ENCODE results near the gene MUC4.
"Not testable (repeated sequence)": the region's sequence is repeated elsewhere in the genome, so short reads cannot be mapped to it uniquely, and the experiment has no call there.

The MUC4 gene

DNA sequence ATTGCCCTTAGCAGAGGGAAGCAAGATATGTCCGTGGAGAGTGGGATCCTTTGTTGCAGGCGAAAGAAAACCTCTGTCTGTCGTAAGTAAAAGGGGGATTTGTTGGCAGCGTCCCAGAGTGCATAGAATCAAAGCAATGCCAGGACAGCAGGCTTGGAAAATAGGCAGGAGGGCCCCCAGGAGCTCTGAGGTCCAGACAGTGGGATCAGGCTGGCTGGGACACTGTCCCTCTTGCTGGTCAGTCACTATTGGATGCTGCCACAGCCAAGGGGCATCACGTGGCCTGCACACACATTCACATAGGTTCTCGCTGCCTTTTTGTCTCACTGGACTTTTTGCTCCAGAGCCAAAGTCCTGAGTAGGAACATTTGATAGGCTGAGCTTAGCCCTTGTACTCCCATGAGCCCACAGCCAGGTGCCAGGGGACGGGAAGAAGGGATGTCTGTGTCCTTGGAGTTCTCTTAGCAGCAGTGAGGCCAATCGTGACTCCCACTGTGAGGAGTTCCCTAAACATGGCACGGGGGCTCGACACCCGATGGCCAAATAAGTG is 80.3 kb downstream of the MUC4 start:
- TF ChIP-seq, protein P1, sequence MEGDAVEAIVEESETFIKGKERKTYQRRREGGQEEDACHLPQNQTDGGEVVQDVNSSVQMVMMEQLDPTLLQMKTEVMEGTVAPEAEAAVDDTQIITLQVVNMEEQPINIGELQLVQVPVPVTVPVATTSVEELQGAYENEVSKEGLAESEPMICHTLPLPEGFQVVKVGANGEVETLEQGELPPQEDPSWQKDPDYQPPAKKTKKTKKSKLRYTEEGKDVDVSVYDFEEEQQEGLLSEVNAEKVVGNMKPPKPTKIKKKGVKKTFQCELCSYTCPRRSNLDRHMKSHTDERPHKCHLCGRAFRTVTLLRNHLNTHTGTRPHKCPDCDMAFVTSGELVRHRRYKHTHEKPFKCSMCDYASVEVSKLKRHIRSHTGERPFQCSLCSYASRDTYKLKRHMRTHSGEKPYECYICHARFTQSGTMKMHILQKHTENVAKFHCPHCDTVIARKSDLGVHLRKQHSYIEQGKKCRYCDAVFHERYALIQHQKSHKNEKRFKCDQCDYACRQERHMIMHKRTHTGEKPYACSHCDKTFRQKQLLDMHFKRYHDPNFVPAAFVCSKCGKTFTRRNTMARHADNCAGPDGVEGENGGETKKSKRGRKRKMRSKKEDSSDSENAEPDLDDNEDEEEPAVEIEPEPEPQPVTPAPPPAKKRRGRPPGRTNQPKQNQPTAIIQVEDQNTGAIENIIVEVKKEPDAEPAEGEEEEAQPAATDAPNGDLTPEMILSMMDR (conservative IDR thresholded peaks at IDR 0.05; ENCODE audit: low read length) = no peak
- no peak for DNase-seq (ENCODE audit: low read depth)
- H3K4me3 ChIP-seq (ENCODE audit: low read length) = no peak overlapping the region

DNA sequence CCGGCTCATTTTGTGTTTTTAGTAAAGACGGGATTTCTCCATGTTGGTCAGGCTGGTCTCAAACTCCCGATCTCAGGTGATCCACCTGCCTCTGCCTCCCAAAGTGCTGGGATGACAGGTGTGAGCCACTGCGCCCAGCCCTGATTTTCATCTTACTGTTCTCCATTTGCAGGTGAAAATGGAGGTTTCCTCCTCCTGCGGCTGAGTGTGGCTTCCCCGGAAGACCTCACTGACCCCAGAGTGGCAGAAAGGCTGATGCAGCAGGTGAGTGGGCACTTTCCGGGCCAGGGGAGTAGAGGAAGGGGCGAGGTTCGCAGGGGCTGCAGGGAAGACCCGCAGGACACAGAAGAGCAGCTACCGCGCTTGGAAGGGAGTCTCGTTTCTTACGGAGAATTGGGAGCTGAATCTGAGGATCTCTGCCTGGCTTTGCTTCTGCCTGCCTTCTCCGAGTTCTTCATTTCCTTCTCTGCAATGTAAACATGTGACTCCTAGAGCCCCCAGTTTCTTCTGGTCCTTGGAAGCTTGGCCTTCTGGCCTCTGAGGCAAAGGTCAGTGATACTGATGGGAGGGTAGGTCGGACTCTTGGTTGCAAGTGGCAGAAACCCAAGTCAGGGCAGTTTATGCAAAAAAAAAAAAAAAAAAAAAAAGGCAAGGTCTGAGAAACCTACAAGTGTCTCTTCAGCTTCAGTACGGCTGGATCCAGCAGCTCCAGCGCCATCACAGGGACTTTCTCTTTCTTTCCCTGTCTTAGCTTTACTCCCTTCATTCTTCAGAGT is 82.1 kb downstream of the MUC4 start:
- DNase-seq (ENCODE audit: low read depth) = no peak
- TF ChIP-seq, protein P1 (conservative IDR thresholded peaks at IDR 0.05; ENCODE audit: low read length) = no peak
- no peak overlapping the region for H3K4me3 ChIP-seq (ENCODE audit: low read length)

DNA sequence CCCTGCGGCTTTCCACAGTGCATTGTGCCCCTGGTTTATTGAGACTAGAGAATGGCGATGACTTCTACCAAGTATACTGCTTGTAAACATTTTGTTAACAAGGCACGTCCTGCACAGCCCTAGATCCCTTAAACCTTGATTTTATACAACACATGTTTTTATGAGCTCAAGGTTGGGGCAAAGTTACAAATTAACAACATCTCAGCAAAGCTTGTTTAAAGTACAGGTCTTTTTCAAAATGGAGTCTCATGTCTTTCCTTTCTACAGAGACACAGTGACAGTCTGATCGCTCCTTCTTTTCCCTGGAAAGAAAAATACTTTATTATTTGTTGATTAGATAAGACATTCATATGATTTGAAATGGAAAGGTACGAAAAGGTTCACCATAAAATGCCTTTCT is 82.9 kb downstream of the MUC4 start:
- not testable (repeated sequence) for DNase-seq (ENCODE audit: low read depth)

DNA sequence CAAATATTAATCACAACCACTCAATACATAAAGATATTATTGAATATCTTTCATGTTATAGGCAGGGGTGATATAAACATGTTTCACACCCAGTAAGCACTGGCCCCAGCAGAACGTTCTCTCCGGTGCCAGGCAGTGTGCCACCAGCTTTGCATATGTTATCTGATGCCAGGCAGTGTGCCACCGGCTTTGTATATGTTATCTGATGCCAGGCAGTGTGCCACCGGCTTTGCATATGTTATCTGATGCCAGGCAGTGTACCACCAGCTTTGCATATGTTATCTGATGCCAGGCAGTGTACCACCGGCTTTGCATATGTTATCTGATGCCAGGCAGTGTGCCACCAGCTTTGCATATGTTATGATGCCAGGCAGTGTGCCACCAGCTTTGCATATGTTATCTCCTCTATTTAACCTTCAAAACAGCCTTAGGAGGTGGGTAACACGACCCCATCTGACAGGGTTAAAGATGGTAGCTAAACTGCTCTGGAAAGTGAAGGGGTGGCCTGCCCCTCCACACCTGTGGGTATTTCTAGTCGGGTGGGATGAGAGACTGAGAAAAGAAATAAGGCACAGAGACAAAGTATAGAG is 84.0 kb downstream of the MUC4 start:
- DNase-seq (ENCODE audit: low read depth) = no peak
- TF ChIP-seq, protein P1 (conservative IDR thresholded peaks at IDR 0.05; ENCODE audit: low read length) = no peak
- H3K4me3 ChIP-seq (ENCODE audit: low read length) = no peak overlapping the region

More for the DNA sequence above, 82.9 kb downstream of the MUC4 start:
- H3K4me3 ChIP-seq (ENCODE audit: low read length) = not testable (repeated sequence)

DNA sequence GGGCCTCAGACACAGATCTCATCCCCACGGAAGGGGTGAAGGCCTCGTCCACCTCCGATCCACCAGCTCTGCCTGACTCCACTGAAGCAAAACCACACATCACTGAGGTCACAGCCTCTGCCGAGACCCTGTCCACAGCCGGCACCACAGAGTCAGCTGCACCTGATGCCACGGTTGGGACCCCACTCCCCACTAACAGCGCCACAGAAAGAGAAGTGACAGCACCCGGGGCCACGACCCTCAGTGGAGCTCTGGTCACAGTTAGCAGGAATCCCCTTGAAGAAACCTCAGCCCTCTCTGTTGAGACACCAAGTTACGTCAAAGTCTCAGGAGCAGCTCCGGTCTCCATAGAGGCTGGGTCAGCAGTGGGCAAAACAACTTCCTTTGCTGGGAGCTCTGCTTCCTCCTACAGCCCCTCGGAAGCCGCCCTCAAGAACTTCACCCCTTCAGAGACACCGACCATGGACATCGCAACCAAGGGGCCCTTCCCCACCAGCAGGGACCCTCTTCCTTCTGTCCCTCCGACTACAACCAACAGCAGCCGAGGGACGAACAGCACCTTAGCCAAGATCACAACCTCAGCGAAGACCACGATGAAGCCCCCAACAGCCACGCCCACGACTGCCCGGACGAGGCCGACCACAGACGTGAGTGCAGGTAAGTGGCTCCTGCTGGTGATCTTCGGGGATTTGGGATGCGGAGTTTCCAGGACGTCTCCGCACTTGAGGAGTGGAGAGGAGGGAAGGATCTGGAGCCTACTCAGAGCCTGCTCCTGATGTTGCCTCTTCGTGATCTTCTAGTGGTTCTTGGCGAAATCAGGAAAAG is 85.6 kb downstream of the MUC4 start:
- H3K4me3 ChIP-seq (ENCODE audit: low read length); DNase-seq (ENCODE audit: low read depth): not testable (repeated sequence)

DNA sequence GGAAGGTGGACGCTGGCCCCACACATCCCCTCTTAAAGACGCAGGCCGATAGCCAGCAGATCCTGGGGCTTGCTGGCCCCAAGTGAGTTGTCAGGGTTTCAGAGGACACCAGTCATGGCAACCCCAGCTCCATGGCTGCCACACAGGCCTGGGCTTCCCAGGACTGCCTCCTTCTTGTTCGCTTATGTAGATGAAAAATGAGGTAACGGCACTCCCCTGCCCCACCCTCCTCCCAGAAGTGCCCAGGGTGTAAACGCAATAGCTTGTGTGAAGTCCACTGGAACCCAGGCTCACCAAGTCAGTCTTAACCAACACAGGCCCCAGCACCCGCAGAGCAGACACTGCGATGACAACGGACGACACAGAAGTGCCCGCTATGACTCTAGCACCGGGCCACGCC is 87.4 kb downstream of the MUC4 start:
- H3K4me3 ChIP-seq (ENCODE audit: low read length); DNase-seq (ENCODE audit: low read depth): not testable (repeated sequence)

DNA sequence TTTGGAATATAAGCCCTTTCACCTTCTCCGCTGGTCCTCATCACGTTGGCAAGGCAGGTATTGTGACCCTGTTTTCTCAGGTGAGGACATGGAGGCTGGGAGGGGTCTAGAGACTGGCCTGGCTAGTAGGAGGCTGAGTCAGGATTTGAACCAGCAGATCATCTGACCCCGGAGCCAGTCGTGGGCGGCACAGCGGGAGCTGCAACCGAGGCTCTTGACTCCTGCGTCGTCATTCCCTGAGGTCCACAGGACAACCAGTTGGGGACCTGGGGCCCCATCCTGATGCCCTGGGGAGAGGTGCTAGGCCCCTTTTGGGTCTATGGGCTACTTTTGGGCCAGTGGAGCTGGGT is 88.8 kb downstream of the MUC4 start:
- DNase-seq (ENCODE audit: low read depth); H3K4me3 ChIP-seq (ENCODE audit: low read length): not testable (repeated sequence)

DNA sequence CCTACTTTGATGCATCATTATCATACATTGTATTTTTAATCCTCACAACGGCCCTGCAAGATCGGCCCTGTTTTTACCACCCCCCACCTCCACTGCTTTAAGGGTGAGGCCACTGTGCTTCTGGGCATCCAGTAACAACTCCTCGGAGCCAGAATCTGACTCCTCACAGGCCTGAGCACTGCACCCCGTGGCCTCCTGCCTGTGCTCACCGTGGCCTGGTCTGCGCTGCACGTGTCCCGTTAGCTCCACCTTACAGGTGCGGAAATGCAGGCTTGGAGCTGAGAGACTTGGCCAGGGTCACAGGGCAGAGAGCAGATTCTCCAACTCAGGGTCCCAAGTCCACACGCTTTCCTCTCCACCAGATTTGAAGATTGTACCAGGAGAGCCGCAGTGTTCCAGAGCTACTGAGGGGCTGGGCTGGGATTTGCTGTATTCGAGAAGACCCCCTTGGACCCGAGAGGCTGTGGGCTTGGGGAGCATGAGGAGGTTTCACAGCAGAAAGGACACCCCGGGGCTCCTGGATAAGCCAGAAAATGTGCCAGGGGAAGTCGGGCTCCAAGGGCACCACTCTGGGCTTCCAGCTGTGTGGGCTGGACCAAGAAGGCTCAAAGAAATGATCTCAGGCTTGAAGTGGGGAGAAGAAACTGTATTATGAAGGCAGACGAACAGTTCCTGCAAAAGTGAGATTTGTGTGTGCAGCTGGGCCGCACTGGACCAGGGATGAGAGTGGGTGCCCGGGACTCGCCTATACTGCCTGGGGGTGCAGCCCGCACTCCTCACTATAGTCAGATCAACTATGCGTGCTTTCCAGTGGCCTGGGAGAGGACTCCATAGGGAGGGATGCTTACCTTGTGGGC is 89.4 kb downstream of the MUC4 start:
- DNase-seq (ENCODE audit: low read depth); H3K4me3 ChIP-seq (ENCODE audit: low read length): not testable (repeated sequence)

DNA sequence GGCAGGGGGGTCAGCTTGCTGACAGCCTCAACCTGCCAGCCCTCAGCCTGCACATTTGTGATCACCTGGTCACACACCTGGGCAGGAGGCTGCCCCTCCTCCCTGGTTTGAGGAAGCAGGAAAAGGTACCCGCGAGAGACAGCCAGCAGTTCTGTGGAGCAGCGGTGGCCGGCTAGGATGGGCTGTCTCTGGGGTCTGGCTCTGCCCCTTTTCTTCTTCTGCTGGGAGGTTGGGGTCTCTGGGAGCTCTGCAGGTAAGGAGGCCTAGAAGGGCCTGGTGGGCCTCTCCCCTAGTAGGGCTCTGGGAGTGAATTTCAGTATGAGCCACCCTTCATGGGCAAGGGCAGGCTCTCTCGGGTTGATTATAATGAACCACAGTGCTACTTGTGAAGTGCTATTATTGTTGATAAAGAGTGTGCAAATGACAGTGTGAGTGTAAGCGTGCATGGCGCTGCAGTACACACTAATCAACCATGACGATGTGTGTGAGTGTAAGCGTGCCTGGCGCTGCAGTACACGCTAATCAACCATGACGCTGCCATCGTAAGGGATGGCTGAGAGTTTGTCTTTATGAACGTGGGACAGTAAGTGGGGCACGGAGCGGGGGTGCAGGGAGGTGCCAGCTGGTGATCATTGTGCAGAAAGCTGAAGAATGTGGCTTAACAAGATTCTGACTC is 90.8 kb downstream of the MUC4 start, which contains the start of gene MUC20:
MUC20 (plus strand) TSS at position 148 of the 676 bp plus-strand sequence; CDS start at position 178, 30 bp downstream.
- DNase-seq (ENCODE audit: low read depth); H3K4me3 ChIP-seq (ENCODE audit: low read length): not testable (repeated sequence)

DNA sequence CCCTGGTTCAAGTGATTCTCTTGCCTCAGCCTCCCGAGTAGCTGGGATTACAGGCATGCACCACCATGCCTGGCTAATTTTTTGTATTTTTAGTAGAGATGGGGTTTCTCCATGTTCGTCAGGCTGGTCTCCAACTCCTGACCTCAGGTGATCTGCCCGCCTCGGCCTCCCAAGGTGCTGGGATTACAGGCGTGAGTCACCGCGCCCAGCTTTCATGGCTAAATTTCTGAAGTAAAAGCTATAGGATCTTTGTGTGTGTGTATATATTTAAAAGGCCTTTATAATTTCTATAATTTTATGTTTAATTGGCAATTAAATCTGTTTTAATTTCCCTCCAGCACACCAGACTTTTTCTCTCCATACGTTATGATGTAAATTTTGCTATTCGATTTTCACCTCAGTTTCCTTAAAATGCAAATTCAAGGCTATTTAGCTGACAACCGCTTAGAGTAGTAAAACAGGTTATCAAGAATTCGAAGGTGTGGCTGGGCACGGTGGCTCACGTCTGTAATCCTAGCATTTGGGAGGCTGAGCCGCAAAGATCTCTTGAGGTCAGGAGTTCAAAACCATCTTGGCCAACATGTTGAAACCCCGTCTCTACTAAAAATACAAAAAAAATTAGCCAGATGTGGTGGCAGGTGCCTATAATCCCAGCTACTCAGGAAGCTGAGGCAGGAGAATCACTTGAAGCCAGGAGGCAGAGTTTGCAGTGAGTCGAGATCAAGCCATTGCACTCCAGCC is 92.0 kb downstream of the MUC4 start:
- H3K4me3 ChIP-seq (ENCODE audit: low read length); DNase-seq (ENCODE audit: low read depth): not testable (repeated sequence)

Measured in AG10803 (cell line).